Measurements from ENCODE around the gene ASAP3. TPM values are rescaled to one million over a fixed set of nuclear protein-coding genes. Genes with fewer than 3 reads are reported as not detected.

The ASAP3 gene
- total RNA-seq (2014; rRNA removed; shearing (Covaris generic)), result 78.3 and 98.2 TPM in 2 replicates
- polyA plus RNA-seq (2016; fragmentation: Nextera tagmentation; extraction: Ambion mirVana), result 28.0 and 31.3 TPM in 2 replicates
- long read RNA-seq, full-length matches to known transcripts, result 3 of 9 reads
- long read RNA-seq, partial matches to known transcripts, result 2 of 9 reads
- long read RNA-seq, other reads (novel, unspliced or antisense), result 4 of 9 reads

GRCh38 chr1:23483321-23484252 lies at the start of gene ASAP3:
TSS of gene ASAP3 (minus strand) at chr1:23484179. CDS start at chr1:23484133, 46 bp downstream.
- H3K9me3 Mint-ChIP-seq, result no peaks in the 10 kb centered on the region
- Histone ChIP-seq H3K27me3 (ENCODE audit: insufficient read depth) (peaks cover 14% of the 10 kb centered on the region; the same call in 1 of the 2 replicates), H2AFZ (peak within 1 kb of the TSS; percentile 95), H3K36me3 (ENCODE audit: insufficient read depth) (no peaks in the 10 kb centered on the region; the same call in 1 of the 2 replicates), H3K9me2 (ENCODE audit: insufficient read depth) (no peaks in the 10 kb centered on the region), H4K20me1 (replicated peaks; ENCODE audit: insufficient read depth) (peaks cover 39% of the 10 kb centered on the region), H3K4me1 (ENCODE audit: insufficient read depth) (peaks cover 43% of the 10 kb centered on the region), H3F3A (replicated peaks; ENCODE audit: low read depth) (peaks cover 8% of the 10 kb centered on the region; the same call in 1 of the 2 replicates), H3K79me2 (replicated peaks; ENCODE audit: insufficient read depth) (peaks cover 49% of the 10 kb centered on the region), H3K4me2 (peak within 1 kb of the TSS; percentile 92), H3K4me3 (peak within 1 kb of the TSS; percentile 83), H3K27ac (ENCODE audit: low read depth) (peak within 1 kb of the TSS; percentile 89)
- H3K4me3 Mint-ChIP-seq, result peak within 1 kb of the TSS; percentile 94
- ATAC-seq (peak; percentile 44), DNase-seq (ENCODE audit: low spot score) (peak; percentile 87)
- H3K27ac Mint-ChIP-seq, result peak within 1 kb of the TSS; percentile 35; the same call in 1 of the 2 replicates
- TF ChIP-seq CTCF (conservative IDR thresholded peaks at IDR 0.05; ENCODE audit: low read depth in 2 of 2) (peak in 1 of 2 experiments; percentile 7; a peak in 2 of 4 replicates), ETS1 (IDR thresholded peaks at IDR 0.05) (no peak), POLR2AphosphoS5 (IDR thresholded peaks at IDR 0.05; ENCODE audit: low read depth) (peak; percentile 69)
- no peaks in the 10 kb centered on the region for H3K36me3 Mint-ChIP-seq (ENCODE audit: low read depth)
- peaks cover 11% of the 10 kb centered on the region for H3K27me3 Mint-ChIP-seq (ENCODE audit: insufficient read depth, low read depth, poor library complexity)
- H3K4me1 Mint-ChIP-seq, result peaks cover 41% of the 10 kb centered on the region

- no peak overlapping the region for H2AFZ ChIP-seq
- DNase-seq (ENCODE audit: low spot score), result no peak
- no peaks in the 10 kb centered on the region for H3K36me3 ChIP-seq (ENCODE audit: insufficient read depth)
- H3K4me1 ChIP-seq (ENCODE audit: insufficient read depth), result peaks cover 15% of the 10 kb centered on the region; the same call in 1 of the 2 replicates
- Mint-ChIP-seq H3K27me3 (ENCODE audit: insufficient read depth, low read depth, poor library complexity) (peaks cover 32% of the 10 kb centered on the region), H3K4me3 (no peak overlapping the region; the same call in 2 of the 3 replicates), H3K36me3 (ENCODE audit: low read depth) (no peaks in the 10 kb centered on the region), H3K27ac (no peak overlapping the region), H3K9me3 (no peaks in the 10 kb centered on the region), H3K4me1 (peaks cover 27% of the 10 kb centered on the region)
- H3K9me2 ChIP-seq (ENCODE audit: insufficient read depth), result no peaks in the 10 kb centered on the region
- no peak for ATAC-seq
- H3K4me3 ChIP-seq, result no peak overlapping the region
- no peak for TF ChIP-seq REST (IDR thresholded peaks at IDR 0.05; ENCODE audit: unreplicated experiment)
- TF ChIP-seq EZH2 (IDR thresholded peaks at IDR 0.05; ENCODE audit: low read depth, unreplicated experiment), result no peak
- TF ChIP-seq CTCF (conservative IDR thresholded peaks at IDR 0.05; ENCODE audit: low read depth in 2 of 2), result no peak
- peaks cover 12% of the 10 kb centered on the region; the same call in 1 of the 2 replicates for H3F3A ChIP-seq (replicated peaks; ENCODE audit: low read depth)
- no peaks in the 10 kb centered on the region for H4K20me1 ChIP-seq (replicated peaks; ENCODE audit: insufficient read depth)
- peaks cover 42% of the 10 kb centered on the region for H3K27me3 ChIP-seq (ENCODE audit: insufficient read depth)
- no peaks in the 10 kb centered on the region for H3K79me2 ChIP-seq (replicated peaks; ENCODE audit: insufficient read depth)
- no peak overlapping the region for H3K4me2 ChIP-seq
- no peak overlapping the region for H3K27ac ChIP-seq (ENCODE audit: low read depth)
These were observed 49.5 kb upstream of the ASAP3 start for GRCh38 chr1:23533246-23534023.
